ENCODE results near the gene SGCD.

Gene SGCD

GRCh38 chr5:156802501-156802900 is 475.5 kb downstream of the SGCD start:
- no peak for DNase-seq

GRCh38 chr5:156803404-156803803 is 476.4 kb downstream of the SGCD start:
- DNase-seq = no peak

GRCh38 chr5:156812959-156813358 is 486.0 kb downstream of the SGCD start:
- DNase-seq = no peak

GRCh38 chr5:156815988-156816599 is 489.1 kb downstream of the SGCD start:
- no peak for DNase-seq

Measured in NCI-H187 treated with DMSO at 0.1 percent for 48 hours (cell line).